Osteoblast (primary cell): ENCODE data around the gene FBXO44. TPM values are rescaled to one million over a fixed set of nuclear protein-coding genes. Genes with fewer than 3 reads are reported as not detected.
A peak's percentile ranks its signal among the peaks of the same experiment; 100 is the strongest.

Experiments
- DNase-seq: peaks from one replicate; pipeline ENCODE4 v3.0.0; 2011; ENCODE audit warnings: low spot score, mixed read lengths; ENCODE audit not compliant: insufficient read length; ENCODE audit errors: missing footprints
- H2AFZ ChIP-seq: 2 replicates; pipeline ENCODE4 v1.6.0; 2011; ENCODE audit warnings: mild to moderate bottlenecking, low read length
- H3K27ac ChIP-seq: 2 replicates; pipeline ENCODE4 v1.5.1; 2011; ENCODE audit warnings: mild to moderate bottlenecking, low read depth, low read length, moderate library complexity
- H3K27me3 ChIP-seq: 2 replicates; pipeline ENCODE4 v1.6.0; 2012; ENCODE audit warnings: mild to moderate bottlenecking, control low read depth, inconsistent platforms, low read length, moderate library complexity; ENCODE audit not compliant: insufficient read depth
- H3K36me3 ChIP-seq: 2 replicates; pipeline ENCODE4 v1.5.1; 2011; ENCODE audit warnings: mild to moderate bottlenecking, low read length, control low read depth, moderate library complexity; ENCODE audit not compliant: insufficient read depth
- H3K4me1 ChIP-seq: 2 replicates; pipeline ENCODE4 v1.5.1; 2011; ENCODE audit warnings: mild to moderate bottlenecking, low read length, control low read depth, moderate library complexity; ENCODE audit not compliant: insufficient read depth
- H3K4me2 ChIP-seq: 2 replicates; pipeline ENCODE4 v1.6.0; 2011; ENCODE audit warnings: mild to moderate bottlenecking, low read length; ENCODE audit not compliant: insufficient read depth
- H3K4me3 ChIP-seq: fragments of 200-600 bp; sonication (generic); 3 replicates; pipeline ENCODE4 v1.5.1; 2012; ENCODE audit warnings: mild to moderate bottlenecking, low read length, inconsistent platforms; ENCODE audit not compliant: insufficient read depth
- H3K79me2 ChIP-seq: 2 replicates; pipeline ENCODE4 v1.6.0; 2012; ENCODE audit warnings: mild to moderate bottlenecking, low read length, control low read depth, inconsistent platforms; ENCODE audit not compliant: insufficient read depth
- H3K9me3 ChIP-seq: 2 replicates; pipeline ENCODE4 v1.5.1; 2011; ENCODE audit warnings: low read depth, low read length, control low read depth
- H4K20me1 ChIP-seq: 2 replicates; pipeline ENCODE4 v1.6.0; 2012; ENCODE audit warnings: mild to moderate bottlenecking, low read length, control low read depth; ENCODE audit not compliant: insufficient read depth
- CTCF ChIP-seq: IDR thresholded peaks from 2 replicates; pipeline ENCODE4 v1.5.1; 2011; ENCODE audit warnings: mild to moderate bottlenecking, low read depth, low read length, moderate library complexity; ENCODE audit errors: extremely low read depth
- total RNA-seq: library from RNA; depleted of rRNA; stranded (reverse); fragments of >200 nt; gene quantifications from 2 replicates; pipeline ENCODE4 v1.2.3, GENCODE V29; 2012

FBXO44 gene
- total RNA-seq, 1 donor, result 16.3 TPM

- no peak overlapping the region for H3K27ac ChIP-seq
- no peak for TF ChIP-seq CTCF
- H2AFZ ChIP-seq, result no peak overlapping the region
- peaks cover 48% of the 10 kb centered on the region for H3K27me3 ChIP-seq
- no peaks in the 10 kb centered on the region for H3K79me2 ChIP-seq
- H3K4me3 ChIP-seq, result no peak overlapping the region
- peak; percentile 76 for DNase-seq
- H3K36me3 ChIP-seq, result no peaks in the 10 kb centered on the region
- no peaks in the 10 kb centered on the region for H3K4me1 ChIP-seq
- no peaks in the 10 kb centered on the region for H3K9me3 ChIP-seq
- H3K4me2 ChIP-seq, result no peak overlapping the region
- no peaks in the 10 kb centered on the region for H4K20me1 ChIP-seq
These were observed 53.1 kb downstream of the FBXO44 start for GRCh38 chr1:11707621-11708276.

- Histone ChIP-seq H2AFZ (no peak overlapping the region), H3K36me3 (no peaks in the 10 kb centered on the region), H3K79me2 (no peaks in the 10 kb centered on the region), H3K4me3 (no peak overlapping the region), H4K20me1 (no peaks in the 10 kb centered on the region), H3K27ac (no peak overlapping the region), H3K9me3 (no peaks in the 10 kb centered on the region), H3K27me3 (peaks cover 39% of the 10 kb centered on the region), H3K4me2 (no peak overlapping the region), H3K4me1 (no peaks in the 10 kb centered on the region)
- peak; percentile 79 for DNase-seq
- no peak for TF ChIP-seq CTCF
These were observed 54.1 kb downstream of the FBXO44 start for GRCh38 chr1:11708554-11709350.

GRCh38 chr1:11711490-11711889 is 56.8 kb downstream of the FBXO44 start:
- Histone ChIP-seq H3K36me3 (no peaks in the 10 kb centered on the region), H2AFZ (no peak overlapping the region), H4K20me1 (no peaks in the 10 kb centered on the region), H3K9me3 (no peaks in the 10 kb centered on the region), H3K4me3 (no peak overlapping the region), H3K79me2 (no peaks in the 10 kb centered on the region), H3K4me2 (no peak overlapping the region), H3K4me1 (no peaks in the 10 kb centered on the region), H3K27me3 (peaks cover 31% of the 10 kb centered on the region), H3K27ac (no peak overlapping the region)
- TF ChIP-seq CTCF, result no peak
- DNase-seq, result peak; percentile 51

GRCh38 chr1:11712285-11712684 is 57.6 kb downstream of the FBXO44 start:
- no peaks in the 10 kb centered on the region for H3K36me3 ChIP-seq
- peak; percentile 61 for DNase-seq
- TF ChIP-seq CTCF, result no peak
- no peak overlapping the region for H3K4me3 ChIP-seq
- no peaks in the 10 kb centered on the region for H3K9me3 ChIP-seq
- H3K4me2 ChIP-seq, result no peak overlapping the region
- no peak overlapping the region for H3K27ac ChIP-seq
- no peak overlapping the region for H2AFZ ChIP-seq
- H3K27me3 ChIP-seq, result peaks cover 31% of the 10 kb centered on the region
- no peaks in the 10 kb centered on the region for H3K4me1 ChIP-seq
- no peaks in the 10 kb centered on the region for H4K20me1 ChIP-seq
- no peaks in the 10 kb centered on the region for H3K79me2 ChIP-seq
